Measurements from ENCODE around the gene TMEM266.

GRCh38 chr15:76169018-76169417 is 109.2 kb downstream of the TMEM266 start:
- TF ChIP-seq, protein P1, sequence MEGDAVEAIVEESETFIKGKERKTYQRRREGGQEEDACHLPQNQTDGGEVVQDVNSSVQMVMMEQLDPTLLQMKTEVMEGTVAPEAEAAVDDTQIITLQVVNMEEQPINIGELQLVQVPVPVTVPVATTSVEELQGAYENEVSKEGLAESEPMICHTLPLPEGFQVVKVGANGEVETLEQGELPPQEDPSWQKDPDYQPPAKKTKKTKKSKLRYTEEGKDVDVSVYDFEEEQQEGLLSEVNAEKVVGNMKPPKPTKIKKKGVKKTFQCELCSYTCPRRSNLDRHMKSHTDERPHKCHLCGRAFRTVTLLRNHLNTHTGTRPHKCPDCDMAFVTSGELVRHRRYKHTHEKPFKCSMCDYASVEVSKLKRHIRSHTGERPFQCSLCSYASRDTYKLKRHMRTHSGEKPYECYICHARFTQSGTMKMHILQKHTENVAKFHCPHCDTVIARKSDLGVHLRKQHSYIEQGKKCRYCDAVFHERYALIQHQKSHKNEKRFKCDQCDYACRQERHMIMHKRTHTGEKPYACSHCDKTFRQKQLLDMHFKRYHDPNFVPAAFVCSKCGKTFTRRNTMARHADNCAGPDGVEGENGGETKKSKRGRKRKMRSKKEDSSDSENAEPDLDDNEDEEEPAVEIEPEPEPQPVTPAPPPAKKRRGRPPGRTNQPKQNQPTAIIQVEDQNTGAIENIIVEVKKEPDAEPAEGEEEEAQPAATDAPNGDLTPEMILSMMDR (IDR thresholded peaks at IDR 0.05), result no peak
- TF ChIP-seq POLR2A (IDR thresholded peaks at IDR 0.05) (no peak), EP300 (IDR thresholded peaks at IDR 0.05) (no peak), POLR2AphosphoS5 (IDR thresholded peaks at IDR 0.05) (no peak)

All from stomach (tissue), 4 donors.